Naive thymus-derived CD4-positive, alpha-beta T cell (primary cell): ENCODE results near the gene HDAC4. TPM values are rescaled to one million over a fixed set of nuclear protein-coding genes. Genes with fewer than 3 reads are reported as not detected.
A peak's percentile ranks its signal among the peaks of the same experiment; 100 is the strongest.

Source experiments
- ATAC-seq: fragments of 150-1000 bp; cut with Tn5 transposase; 2 replicates; pipeline ENCODE4 v1.10.0; 2021; ENCODE audit warnings: mild to moderate bottlenecking, moderate library complexity
- CTCF ChIA-PET: fragments of 350-600 bp; sonication (Branson Sonifier 250); formaldehyde crosslinking; loops from one replicate; lab custom pipeline; 2021; ENCODE audit warnings: antibody characterized with exemption; lab: Charles Lee
- POLR2A ChIA-PET: fragments of 350-600 bp; sonication (Branson Sonifier 250); formaldehyde crosslinking; loops from one replicate; lab custom pipeline; 2021; ENCODE audit warnings: antibody characterized with exemption, inconsistent platforms; lab: Charles Lee
- DNase-seq, 9 donors: peaks; one replicate each; pipeline versions ENCODE4 v3.0.0 to v3.0.0-alpha.2; 2020 to 2022; ENCODE audit warnings: mixed read lengths in 1 of 9
- H3K27ac ChIP-seq: one replicate; pipeline ENCODE4 v1.7.0; 2013; ENCODE audit warnings: mild to moderate bottlenecking, low read depth, low read length, moderate library complexity
- H3K27me3 ChIP-seq, 2 donors: one replicate each; pipeline ENCODE4 v1.7.0; 2013; ENCODE audit warnings: low read length in 2 of 2, mild to moderate bottlenecking in 2 of 2, moderate library complexity in 2 of 2; ENCODE audit not compliant: control insufficient read depth in 2 of 2, insufficient read depth in 2 of 2
- H3K36me3 ChIP-seq, 3 experiments: 1 replicate in 2 of 3; 2 replicates in 1 of 3; pipeline ENCODE4 v1.7.0; 2013; ENCODE audit warnings: low read length in 3 of 3, mild to moderate bottlenecking in 3 of 3, moderate library complexity in 1 of 3; ENCODE audit not compliant: insufficient read depth in 3 of 3, control insufficient read depth in 2 of 3
- H3K4me1 ChIP-seq, 2 donors: one replicate each; pipeline ENCODE4 v1.7.0; 2013; ENCODE audit warnings: low read length in 2 of 2, mild to moderate bottlenecking in 2 of 2, moderate library complexity in 1 of 2; ENCODE audit not compliant: control insufficient read depth in 2 of 2, insufficient read depth in 2 of 2
- H3K4me3 ChIP-seq: 2 replicates; pipeline ENCODE4 v1.7.0; 2013; ENCODE audit warnings: mild to moderate bottlenecking, low read length
- H3K9me3 ChIP-seq, 3 experiments: 1 replicate in 2 of 3; 2 replicates in 1 of 3; pipeline ENCODE4 v1.7.0; 2013; ENCODE audit warnings: low read length in 3 of 3; ENCODE audit not compliant: control insufficient read depth in 2 of 3
- H3K27ac Mint-ChIP-seq, 9 donors: one replicate each; pipeline ENCODE4 v1.8.0; 2020 to 2022; ENCODE audit warnings: mixed read lengths in 9 of 9, mild to moderate bottlenecking in 8 of 9, moderate library complexity in 5 of 9, inconsistent platforms in 2 of 9
- H3K27me3 Mint-ChIP-seq, 5 donors: one replicate each; pipeline ENCODE4 v1.8.0; 2021 to 2022; ENCODE audit warnings: mixed read lengths in 5 of 5, mild to moderate bottlenecking in 1 of 5
- H3K36me3 Mint-ChIP-seq, 5 donors: one replicate each; pipeline ENCODE4 v1.8.0; 2020 to 2022; ENCODE audit warnings: mixed read lengths in 5 of 5, mild to moderate bottlenecking in 3 of 5, inconsistent platforms in 1 of 5
- H3K4me1 Mint-ChIP-seq, 7 donors: one replicate each; pipeline ENCODE4 v1.8.0; 2020 to 2022; ENCODE audit warnings: mixed read lengths in 7 of 7, mild to moderate bottlenecking in 3 of 7, inconsistent platforms in 1 of 7
- H3K4me3 Mint-ChIP-seq, 10 donors: one replicate each; pipeline ENCODE4 v1.8.0; 2020 to 2022; ENCODE audit warnings: mild to moderate bottlenecking in 10 of 10, mixed read lengths in 10 of 10, moderate library complexity in 6 of 10, inconsistent platforms in 2 of 10
- H3K9me3 Mint-ChIP-seq, 11 donors: one replicate each; pipeline ENCODE4 v1.8.0; 2020 to 2022; ENCODE audit warnings: mixed read lengths in 11 of 11, mild to moderate bottlenecking in 4 of 11, inconsistent platforms in 1 of 11, moderate library complexity in 1 of 11
- intact Hi-C, 2 donors: fragments of 100-400 bp; cut with micrococcal nuclease; formaldehyde crosslinking; loops; one replicate each; pipeline ENCODE4 v1.15.1; 2023
- polyA plus RNA-seq, 2 donors: library from polyadenylated mRNA; unstranded; fragments of 300-500 nt; fragmentation: Illumina TruSeq; gene quantifications; one replicate each; pipeline ENCODE4 v1.2.3, GENCODE V29; 2021
- total RNA-seq, 6 experiments: library from RNA in 5 of 6; stranded (reverse) in 5 of 6; gene quantifications; 1 replicate in 5 of 6; 2 replicates in 1 of 6; pipeline ENCODE4 v1.2.3 and lab custom pipeline; 2021 to 2026

HDAC4 gene
- total and polyA plus RNA-seq, 7 experiments from 2014 or later = 7.4 to 101 (median 55.3) TPM

GRCh38 chr2:239289545-239289944 is 111.3 kb downstream of the HDAC4 start:
- DNase-seq = peak in 6 of 9 donors; percentile 48 to 64 (median 56)
- intact Hi-C loops = loop anchor here (1.0 to 5.0 kb wide), 7 partner anchors 9 to 92 kb away; no protein-coding TSS in a partner anchor

DNA sequence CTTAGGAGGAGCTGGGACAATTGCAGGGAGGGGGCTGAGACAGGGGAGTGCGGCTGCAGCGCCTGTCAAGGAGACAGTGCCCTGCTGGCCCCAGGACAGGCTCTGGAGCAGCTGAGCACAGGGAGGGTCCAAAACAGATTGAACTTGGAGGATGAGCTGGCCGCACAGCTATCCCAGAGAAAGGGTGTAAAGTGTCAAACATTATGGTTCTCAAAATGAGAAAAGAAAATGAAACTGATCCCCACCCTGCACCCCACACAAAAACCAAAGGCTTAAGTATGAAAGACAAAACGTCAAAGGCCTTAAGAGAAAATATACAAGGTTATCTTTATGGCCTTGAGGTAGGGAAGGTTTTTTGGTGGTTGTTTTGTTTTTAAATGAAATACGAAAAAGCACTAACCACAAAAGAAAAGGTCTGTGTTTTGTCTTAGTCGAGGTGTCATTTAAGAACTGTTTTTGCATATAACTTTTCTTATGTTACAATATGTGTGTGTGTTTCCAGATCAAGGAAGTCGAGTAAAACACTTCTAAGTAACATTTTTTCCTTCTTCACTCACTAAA is 111.8 kb downstream of the HDAC4 start:
- DNase-seq (peak in 7 of 9 donors; percentile 63 to 87 (median 81)), ATAC-seq (peak; percentile 82)
- no peaks in the 10 kb centered on the region for H3K36me3 ChIP-seq
- peak overlapping the region; percentile 49 for H3K4me3 ChIP-seq
- H3K27ac Mint-ChIP-seq = peak overlapping the region; percentile 92 to 99 (median 96)
- H3K27me3 Mint-ChIP-seq = peaks cover 0 to 3% (median 0%) of the 10 kb centered on the region in 5 donors
- intact Hi-C loops = loop anchor here (1.0 to 5.0 kb wide), 7 partner anchors 9 to 92 kb away; no protein-coding TSS in a partner anchor
- peaks cover 40 to 63% of the 10 kb centered on the region in 2 donors for H3K4me1 ChIP-seq
- H3K36me3 Mint-ChIP-seq = peaks cover 0 to 19% (median 0%) of the 10 kb centered on the region in 5 donors
- CTCF ChIA-PET = interaction anchor here (1.1 to 1.6 kb wide), 2 partner anchors 21 to 108 kb away, joined by 3 to 6 read pairs; no protein-coding TSS in a partner anchor
- peak overlapping the region; percentile 70 to 89 (median 79) for H3K4me3 Mint-ChIP-seq
- H3K4me1 Mint-ChIP-seq = peaks cover 60 to 98% (median 82%) of the 10 kb centered on the region in 7 donors
- peak overlapping the region; percentile 79 for H3K27ac ChIP-seq
- peaks cover 0 to 2% (median 0%) of the 10 kb centered on the region in 11 donors for H3K9me3 Mint-ChIP-seq
- no peaks in the 10 kb centered on the region for H3K27me3 ChIP-seq
- no peaks in the 10 kb centered on the region for H3K9me3 ChIP-seq
- POLR2A ChIA-PET = interaction anchor here (1.1 to 20.2 kb wide), 8 partner anchors 9 to 110 kb away, joined by 3 to 362 read pairs (median 4); no protein-coding TSS in a partner anchor

More at GRCh38 chr2:239289545-239289944, 111.3 kb downstream of the HDAC4 start:
- H3K27me3 Mint-ChIP-seq = peaks cover 0 to 3% (median 0%) of the 10 kb centered on the region in 5 donors
- POLR2A ChIA-PET = interaction anchor here (0.6 to 20.2 kb wide), 7 partner anchors 8 to 672 kb away, joined by 3 to 362 read pairs (median 4); partner anchors contain the start of gene HDAC4
- no peaks in the 10 kb centered on the region for H3K27me3 ChIP-seq
- H3K27ac ChIP-seq = peak overlapping the region; percentile 79
- H3K9me3 ChIP-seq = no peaks in the 10 kb centered on the region
- peak overlapping the region; percentile 92 to 99 (median 96) for H3K27ac Mint-ChIP-seq
- CTCF ChIA-PET = no interaction called here
- peaks cover 65 to 98% (median 84%) of the 10 kb centered on the region in 7 donors for H3K4me1 Mint-ChIP-seq
- peaks cover 39 to 63% of the 10 kb centered on the region in 2 donors for H3K4me1 ChIP-seq
- ATAC-seq = peak; percentile 45
- peak overlapping the region; percentile 49 for H3K4me3 ChIP-seq
- H3K9me3 Mint-ChIP-seq = peaks cover 0 to 2% (median 0%) of the 10 kb centered on the region in 11 donors
- peaks cover 0 to 22% (median 0%) of the 10 kb centered on the region in 5 donors for H3K36me3 Mint-ChIP-seq
- H3K36me3 ChIP-seq = no peaks in the 10 kb centered on the region
- H3K4me3 Mint-ChIP-seq = peak overlapping the region; percentile 70 to 89 (median 79)

DNA sequence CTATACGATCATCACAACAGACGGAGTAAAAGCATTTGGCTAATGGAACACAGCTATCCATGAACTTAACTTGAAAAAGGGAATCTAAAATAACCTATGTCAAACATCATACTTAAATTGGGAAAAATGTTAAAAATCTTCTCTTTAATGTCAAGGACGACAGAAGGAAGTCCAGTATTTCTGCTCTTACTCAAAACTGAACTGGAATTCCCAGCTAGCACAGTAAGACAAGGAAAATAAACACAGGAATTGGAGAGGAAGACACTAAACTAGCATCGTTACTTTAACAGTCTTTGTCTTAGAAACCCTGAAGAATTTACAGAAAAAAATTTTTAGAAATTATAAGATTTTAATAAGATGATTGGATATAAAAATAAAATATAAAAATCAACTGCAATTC is 112.6 kb downstream of the HDAC4 start:
- H3K9me3 Mint-ChIP-seq = peaks cover 0 to 2% (median 0%) of the 10 kb centered on the region in 11 donors
- peaks cover 59 to 96% (median 80%) of the 10 kb centered on the region in 7 donors for H3K4me1 Mint-ChIP-seq
- intact Hi-C loops = loop anchor here (2.0 to 5.0 kb wide), 3 partner anchors 34 to 81 kb away; no protein-coding TSS in a partner anchor
- Histone ChIP-seq H3K27ac (peak overlapping the region; percentile 79), H3K9me3 (no peaks in the 10 kb centered on the region), H3K4me1 (peaks cover 37 to 58% of the 10 kb centered on the region in 2 donors), H3K4me3 (no peak overlapping the region), H3K36me3 (no peaks in the 10 kb centered on the region), H3K27me3 (no peaks in the 10 kb centered on the region)
- peak overlapping the region; percentile 71 to 98 (median 94) for H3K27ac Mint-ChIP-seq
- peak overlapping the region in 9 of 10 donors; percentile 54 to 89 (median 64) for H3K4me3 Mint-ChIP-seq
- no peak for ATAC-seq
- H3K36me3 Mint-ChIP-seq = peaks cover 0 to 20% (median 0%) of the 10 kb centered on the region in 5 donors
- ChIA-PET POLR2A (interaction anchor here (1.1 to 20.2 kb wide), 9 partner anchors 9 to 110 kb away, joined by 3 to 362 read pairs (median 4); no protein-coding TSS in a partner anchor), CTCF (interaction anchor here (1.1 to 1.6 kb wide), 3 partner anchors 10 to 109 kb away, joined by 3 to 6 read pairs (median 3); no protein-coding TSS in a partner anchor)
- peaks cover 0 to 3% (median 0%) of the 10 kb centered on the region in 5 donors for H3K27me3 Mint-ChIP-seq
- DNase-seq = no peak

DNA sequence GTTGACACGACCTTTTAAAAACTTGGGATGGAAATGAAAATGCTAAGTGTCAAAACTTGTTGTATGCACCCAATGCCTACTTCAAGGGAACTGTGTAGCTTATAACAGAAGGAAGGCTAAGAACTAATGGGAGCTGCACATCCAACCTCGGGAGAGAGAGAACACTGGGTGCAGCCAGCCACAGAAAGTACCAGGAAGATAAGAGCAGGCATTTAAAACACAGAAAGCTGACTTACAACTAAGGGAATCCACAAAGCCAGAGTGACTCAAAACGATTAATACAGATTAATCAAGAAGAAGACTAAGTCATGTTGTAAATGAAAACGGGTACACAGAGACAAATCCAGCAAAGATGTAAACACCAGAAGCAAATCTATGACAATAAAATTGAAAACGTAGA is 113.4 kb downstream of the HDAC4 start:
- intact Hi-C loops = loop anchor here in 1 of 2 donors (5.0 kb wide), 1 partner anchor 35 kb away; no protein-coding TSS in a partner anchor
- peak overlapping the region in 9 of 10 donors; percentile 23 to 87 (median 49) for H3K4me3 Mint-ChIP-seq
- H3K9me3 Mint-ChIP-seq = peaks cover 0 to 2% (median 0%) of the 10 kb centered on the region in 11 donors
- DNase-seq = no peak
- H3K4me1 Mint-ChIP-seq = peaks cover 57 to 91% (median 74%) of the 10 kb centered on the region in 7 donors
- ChIA-PET POLR2A (interaction anchor here (1.1 to 20.2 kb wide), 5 partner anchors 8 to 95 kb away, joined by 3 to 362 read pairs (median 22); no protein-coding TSS in a partner anchor), CTCF (interaction anchor here (1.3 to 1.6 kb wide), 3 partner anchors 9 to 110 kb away, joined by 3 to 6 read pairs (median 3); no protein-coding TSS in a partner anchor)
- no peak for ATAC-seq
- H3K9me3 ChIP-seq = no peaks in the 10 kb centered on the region
- H3K4me1 ChIP-seq = peaks cover 37 to 53% of the 10 kb centered on the region in 2 donors
- H3K27me3 Mint-ChIP-seq = peaks cover 0 to 3% (median 0%) of the 10 kb centered on the region in 5 donors
- H3K36me3 Mint-ChIP-seq = peaks cover 0 to 20% (median 0%) of the 10 kb centered on the region in 5 donors
- no peaks in the 10 kb centered on the region for H3K27me3 ChIP-seq
- H3K4me3 ChIP-seq = no peak overlapping the region
- peak overlapping the region; percentile 47 to 97 (median 93) for H3K27ac Mint-ChIP-seq
- no peaks in the 10 kb centered on the region for H3K36me3 ChIP-seq
- no peak overlapping the region for H3K27ac ChIP-seq

- no peak for ATAC-seq
- Histone ChIP-seq H3K9me3 (no peaks in the 10 kb centered on the region), H3K4me1 (peaks cover 37 to 53% of the 10 kb centered on the region in 2 donors), H3K4me3 (no peak overlapping the region), H3K27ac (no peak overlapping the region), H3K27me3 (no peaks in the 10 kb centered on the region), H3K36me3 (no peaks in the 10 kb centered on the region)
- Mint-ChIP-seq H3K36me3 (peaks cover 0 to 20% (median 0%) of the 10 kb centered on the region in 5 donors), H3K27ac (peak overlapping the region; percentile 65 to 97 (median 93)), H3K27me3 (peaks cover 0 to 3% (median 0%) of the 10 kb centered on the region in 5 donors), H3K9me3 (peaks cover 0 to 2% (median 0%) of the 10 kb centered on the region in 11 donors), H3K4me1 (peaks cover 55 to 85% (median 70%) of the 10 kb centered on the region in 7 donors), H3K4me3 (peak overlapping the region; percentile 35 to 88 (median 80))
- DNase-seq = no peak
- CTCF ChIA-PET = interaction anchor here (1.3 to 2.0 kb wide), 3 partner anchors 9 to 19 kb away, joined by 3 to 7 read pairs (median 3); no protein-coding TSS in a partner anchor
- intact Hi-C loops = loop anchor here in 1 of 2 donors (5.0 kb wide), 1 partner anchor 35 kb away; no protein-coding TSS in a partner anchor
- POLR2A ChIA-PET = interaction anchor here (0.6 to 20.2 kb wide), 7 partner anchors 8 to 133 kb away, joined by 3 to 362 read pairs (median 5); no protein-coding TSS in a partner anchor
Measured at GRCh38 chr2:239286901-239287300, 113.9 kb downstream of the HDAC4 start.

DNA sequence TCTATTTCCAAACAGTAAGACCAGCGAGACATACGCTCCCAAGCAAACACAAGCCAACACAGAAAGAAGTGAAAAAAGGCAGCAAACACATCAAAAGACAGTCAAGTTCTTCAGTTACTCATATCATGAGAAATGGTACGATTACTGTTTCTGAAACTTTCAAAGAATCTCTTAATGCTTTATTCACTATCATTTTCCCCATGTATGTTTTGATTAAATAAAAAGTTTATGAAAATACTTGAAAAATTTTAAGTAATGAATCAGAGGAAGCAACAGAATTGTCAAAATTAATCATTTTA is 114.9 kb downstream of the HDAC4 start:
- Mint-ChIP-seq H3K4me3 (peak overlapping the region; percentile 78 to 88 (median 86)), H3K27me3 (peaks cover 0 to 3% (median 0%) of the 10 kb centered on the region in 5 donors), H3K36me3 (peaks cover 0 to 20% (median 0%) of the 10 kb centered on the region in 5 donors), H3K9me3 (peaks cover 0 to 2% (median 0%) of the 10 kb centered on the region in 11 donors), H3K27ac (peak overlapping the region; percentile 87 to 97 (median 93)), H3K4me1 (peaks cover 53 to 76% (median 70%) of the 10 kb centered on the region in 7 donors)
- Histone ChIP-seq H3K27me3 (no peaks in the 10 kb centered on the region), H3K36me3 (no peaks in the 10 kb centered on the region), H3K4me1 (peaks cover 37 to 53% of the 10 kb centered on the region in 2 donors), H3K4me3 (peak overlapping the region; percentile 42), H3K27ac (peak overlapping the region; percentile 37), H3K9me3 (no peaks in the 10 kb centered on the region)
- intact Hi-C loops = loop anchor here (1.0 to 5.0 kb wide), 4 partner anchors 11 to 36 kb away; no protein-coding TSS in a partner anchor
- no peak for ATAC-seq
- POLR2A ChIA-PET = interaction anchor here (0.6 to 20.2 kb wide), 6 partner anchors 9 to 95 kb away, joined by 3 to 362 read pairs (median 14); no protein-coding TSS in a partner anchor
- DNase-seq = no peak
- CTCF ChIA-PET = interaction anchor here (0.7 to 2.0 kb wide), 5 partner anchors 9 to 311 kb away, joined by 3 to 8 read pairs (median 5); no protein-coding TSS in a partner anchor
